ENCODE measurements around the gene C1QC.

The C1QC gene

DNA sequence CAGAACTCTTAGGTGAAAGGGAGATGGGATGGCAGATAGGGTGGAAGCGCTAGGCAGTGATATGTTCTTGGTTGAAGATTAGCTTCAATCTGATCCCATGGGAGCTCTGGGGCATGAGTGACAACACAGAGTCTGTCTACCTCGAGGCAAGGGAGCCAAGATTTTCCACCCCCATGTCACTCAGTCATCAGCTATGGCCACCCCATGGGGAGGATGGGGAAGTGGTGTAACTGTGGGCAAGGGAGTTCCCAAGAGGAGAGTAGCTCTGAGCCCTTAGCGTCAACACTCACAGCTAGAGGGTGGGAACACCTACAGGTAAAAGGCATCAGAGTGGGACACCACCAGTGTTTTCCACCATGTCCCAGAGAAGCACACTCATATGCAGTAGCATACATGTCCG, 37.3 kb upstream of the C1QC start:
- Histone ChIP-seq H3K4me3 (ENCODE audit: extremely low read depth, insufficient read depth, low read length, poor library complexity, severe bottlenecking) (no peak overlapping the region), H3K27ac (ENCODE audit: low read depth, low read length, severe bottlenecking) (no peak overlapping the region), H3K4me1 (ENCODE audit: control insufficient read depth, insufficient read depth, low read length, poor library complexity, severe bottlenecking) (no peaks in the 10 kb centered on the region), H3K9me3 (ENCODE audit: control insufficient read depth, low read length) (no peaks in the 10 kb centered on the region), H3K36me3 (ENCODE audit: control insufficient read depth, insufficient read depth, low read length) (no peaks in the 10 kb centered on the region)
- WGBS, 2 experiments (ENCODE audit: insufficient coverage in 2 of 2): 47 to 64% methylated on average over 2 to 3 of the region's 4 CpGs

DNA sequence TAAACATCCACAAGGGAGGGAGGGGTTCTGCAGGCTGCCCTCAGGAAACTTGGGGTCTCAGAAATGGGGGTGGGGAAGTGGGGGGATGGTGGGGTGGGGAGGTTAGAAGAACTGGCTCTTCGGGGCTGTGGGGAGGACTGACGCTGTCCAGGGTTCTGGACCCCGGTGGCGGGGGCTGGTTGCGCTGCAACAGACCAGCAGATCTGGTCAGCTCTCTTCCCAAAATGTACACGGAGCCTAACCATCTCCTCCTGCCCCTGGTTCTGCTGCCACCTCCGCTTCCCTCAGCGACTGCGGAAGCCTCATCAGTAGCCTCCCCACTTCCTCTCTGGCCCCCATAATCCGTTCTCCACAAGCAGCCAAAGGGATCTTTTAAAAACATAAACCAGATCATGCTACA, 36.3 kb upstream of the C1QC start:
- Histone ChIP-seq H3K4me1 (ENCODE audit: control insufficient read depth, insufficient read depth, low read length, poor library complexity, severe bottlenecking) (no peaks in the 10 kb centered on the region), H3K4me3 (ENCODE audit: extremely low read depth, insufficient read depth, low read length, poor library complexity, severe bottlenecking) (no peak overlapping the region), H3K27ac (ENCODE audit: low read depth, low read length, severe bottlenecking) (no peak overlapping the region), H3K36me3 (ENCODE audit: control insufficient read depth, insufficient read depth, low read length) (no peaks in the 10 kb centered on the region), H3K9me3 (ENCODE audit: control insufficient read depth, low read length) (no peaks in the 10 kb centered on the region)
- WGBS, 2 experiments (ENCODE audit: insufficient coverage in 2 of 2): 8 to 13% methylated on average over 5 to 9 of the region's 10 CpGs

DNA sequence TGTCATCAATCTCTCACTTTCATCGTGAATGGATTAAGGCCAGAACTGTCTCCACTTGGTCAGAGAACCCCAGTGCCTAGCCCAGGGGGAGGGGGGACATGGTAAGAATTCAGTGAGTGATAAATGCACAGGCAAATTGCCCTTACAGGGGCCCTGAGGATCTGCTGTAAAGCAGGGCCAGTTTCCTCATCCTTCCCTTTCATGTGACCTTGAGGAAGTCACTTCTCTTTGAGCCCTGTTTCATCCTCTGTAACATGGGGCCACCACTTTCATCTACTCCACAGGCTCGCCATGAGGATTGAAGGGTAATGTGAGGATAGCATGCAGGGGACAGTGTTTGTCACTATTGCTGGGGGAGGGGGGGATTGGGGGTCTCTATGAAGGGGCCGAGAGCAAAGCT, 35.1 kb upstream of the C1QC start:
- Histone ChIP-seq H3K36me3 (ENCODE audit: control insufficient read depth, insufficient read depth, low read length) (no peaks in the 10 kb centered on the region), H3K27ac (ENCODE audit: low read depth, low read length, severe bottlenecking) (no peak overlapping the region), H3K4me1 (ENCODE audit: control insufficient read depth, insufficient read depth, low read length, poor library complexity, severe bottlenecking) (no peaks in the 10 kb centered on the region), H3K4me3 (ENCODE audit: extremely low read depth, insufficient read depth, low read length, poor library complexity, severe bottlenecking) (no peak overlapping the region), H3K9me3 (ENCODE audit: control insufficient read depth, low read length) (no peaks in the 10 kb centered on the region)
- WGBS, 2 experiments (ENCODE audit: insufficient coverage in 2 of 2): 80% methylated on average over 1 of the region's 3 CpGs; no CpG with 5 or more reads in 1 of the 2 experiments

DNA sequence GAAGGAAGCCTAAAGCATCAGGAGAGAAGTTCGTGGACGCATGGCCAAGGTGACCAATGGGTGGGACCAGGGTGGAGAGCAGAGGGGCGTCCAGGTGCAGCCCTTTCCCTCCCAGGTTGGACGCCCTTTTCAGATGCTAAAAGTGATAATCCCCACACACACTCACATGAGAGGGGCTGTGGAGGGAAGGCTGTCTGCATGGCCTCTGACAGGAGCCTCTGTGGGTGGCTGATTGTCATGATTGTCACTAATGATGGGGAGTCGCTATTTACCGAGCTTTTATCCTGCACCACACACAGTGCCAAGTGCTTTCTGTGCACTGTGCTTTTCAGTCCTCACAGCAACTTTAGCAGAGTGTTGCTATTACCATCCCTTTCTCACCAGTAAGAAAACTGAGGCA, 34.1 kb upstream of the C1QC start:
- 0% methylated on average over 1 to 2 of the region's 6 CpGs for WGBS, 2 experiments (ENCODE audit: insufficient coverage in 2 of 2)

DNA sequence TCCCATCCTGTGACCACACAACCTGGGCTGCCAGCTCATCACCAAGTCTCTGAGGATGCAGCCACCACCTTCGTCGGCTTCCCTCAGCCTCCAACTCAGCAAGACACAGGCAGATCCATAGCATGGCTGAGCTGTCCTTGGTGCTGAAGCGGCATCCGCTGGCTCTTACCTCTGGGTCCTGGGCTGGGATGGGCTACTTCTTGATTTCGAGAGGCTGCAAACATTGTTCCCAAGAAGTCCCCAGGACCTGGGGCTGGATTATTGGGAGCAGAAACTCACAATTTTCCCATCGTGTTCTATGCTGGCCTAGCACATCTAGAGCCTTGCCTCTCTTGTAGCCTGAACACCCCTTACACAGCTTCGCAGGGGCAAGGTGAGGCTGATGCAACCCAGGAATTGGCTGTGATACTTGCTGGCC, 31.9 kb upstream of the C1QC start:
- Histone ChIP-seq H3K27ac (ENCODE audit: low read depth, low read length, severe bottlenecking) (no peak overlapping the region), H3K9me3 (ENCODE audit: control insufficient read depth, low read length) (no peaks in the 10 kb centered on the region), H3K4me1 (ENCODE audit: control insufficient read depth, insufficient read depth, low read length, poor library complexity, severe bottlenecking) (no peaks in the 10 kb centered on the region), H3K4me3 (ENCODE audit: extremely low read depth, insufficient read depth, low read length, poor library complexity, severe bottlenecking) (no peak overlapping the region), H3K36me3 (ENCODE audit: control insufficient read depth, insufficient read depth, low read length) (no peaks in the 10 kb centered on the region)
- 8 to 13% methylated on average over 6 of the region's 7 CpGs for WGBS, 2 experiments (ENCODE audit: insufficient coverage in 2 of 2)

More for the DNA sequence above, 34.1 kb upstream of the C1QC start:
- no peaks in the 10 kb centered on the region for H3K36me3 ChIP-seq (ENCODE audit: control insufficient read depth, insufficient read depth, low read length)
- H3K9me3 ChIP-seq (ENCODE audit: control insufficient read depth, low read length): no peaks in the 10 kb centered on the region
- H3K4me1 ChIP-seq (ENCODE audit: control insufficient read depth, insufficient read depth, low read length, poor library complexity, severe bottlenecking): no peaks in the 10 kb centered on the region
- H3K4me3 ChIP-seq (ENCODE audit: extremely low read depth, insufficient read depth, low read length, poor library complexity, severe bottlenecking): no peak overlapping the region
- no peak overlapping the region for H3K27ac ChIP-seq (ENCODE audit: low read depth, low read length, severe bottlenecking)

DNA sequence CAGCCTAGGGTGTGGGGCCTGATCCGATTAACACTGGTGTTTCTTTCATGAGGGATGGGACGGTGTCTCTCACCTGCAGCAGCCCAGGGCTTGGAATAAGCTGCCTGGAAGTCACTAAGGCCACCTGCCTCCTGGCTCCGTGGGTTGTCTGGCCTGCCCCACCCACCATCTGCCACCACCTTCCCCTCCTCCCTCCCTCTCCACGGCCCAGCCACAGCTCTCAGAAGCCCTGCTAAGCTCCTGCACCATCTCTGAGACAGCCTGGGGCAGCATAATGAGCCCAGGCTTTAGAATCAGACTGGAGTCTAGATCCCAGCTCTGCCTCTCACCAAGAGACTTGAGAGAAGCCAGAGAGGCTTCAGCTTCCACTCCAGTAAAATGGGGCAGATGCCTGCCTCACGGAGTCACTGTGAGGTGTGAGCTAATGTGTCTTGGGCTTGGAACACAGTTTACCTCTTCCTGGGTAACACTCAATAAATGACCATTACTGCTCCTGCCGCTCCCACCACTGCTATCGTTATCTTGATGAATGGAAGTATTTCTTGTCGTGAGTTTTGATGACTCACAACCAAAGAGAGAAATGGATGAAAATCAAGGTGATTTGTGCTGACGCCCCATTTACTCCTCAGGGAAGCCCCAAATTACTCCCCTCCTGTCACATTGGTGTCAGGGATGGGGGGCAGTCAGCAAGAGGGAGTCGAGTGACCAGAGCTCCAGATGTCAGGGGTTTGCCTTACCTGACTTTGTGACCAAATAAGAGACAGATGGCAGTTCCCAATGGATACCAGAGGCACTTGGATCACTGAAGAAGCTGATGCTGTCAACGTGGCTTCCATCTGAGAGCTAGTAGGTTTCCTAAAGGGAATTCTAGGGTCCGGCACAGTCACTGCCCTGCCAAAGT, 30.5 kb upstream of the C1QC start:
- Histone ChIP-seq H3K27ac (ENCODE audit: low read depth, low read length, severe bottlenecking) (no peak overlapping the region), H3K4me3 (ENCODE audit: extremely low read depth, insufficient read depth, low read length, poor library complexity, severe bottlenecking) (no peak overlapping the region), H3K4me1 (ENCODE audit: control insufficient read depth, insufficient read depth, low read length, poor library complexity, severe bottlenecking) (no peaks in the 10 kb centered on the region), H3K36me3 (ENCODE audit: control insufficient read depth, insufficient read depth, low read length) (no peaks in the 10 kb centered on the region), H3K9me3 (ENCODE audit: control insufficient read depth, low read length) (no peaks in the 10 kb centered on the region)
- 62 to 65% methylated on average over 5 to 6 of the region's 12 CpGs for WGBS, 2 experiments (ENCODE audit: insufficient coverage in 2 of 2)

DNA sequence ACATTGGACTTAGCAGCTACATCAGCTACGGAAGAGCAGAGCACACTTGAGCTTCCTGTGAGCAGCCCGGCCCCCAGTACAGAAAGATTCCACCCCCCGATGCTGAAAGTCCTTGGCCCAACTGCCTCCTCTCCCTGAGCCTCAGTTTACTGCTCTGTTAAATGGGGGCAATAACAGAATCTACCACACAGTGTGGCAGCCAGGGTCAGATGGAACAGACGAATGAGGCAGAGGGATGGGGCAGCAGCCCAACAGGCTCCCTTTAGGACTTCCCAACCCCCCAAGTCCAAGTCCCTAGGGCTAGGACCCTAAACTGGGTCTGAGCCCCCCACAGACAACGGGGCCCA, 29.9 kb upstream of the C1QC start:
- Histone ChIP-seq H3K4me3 (ENCODE audit: extremely low read depth, insufficient read depth, low read length, poor library complexity, severe bottlenecking) (no peak overlapping the region), H3K9me3 (ENCODE audit: control insufficient read depth, low read length) (no peaks in the 10 kb centered on the region), H3K27ac (ENCODE audit: low read depth, low read length, severe bottlenecking) (no peak overlapping the region), H3K4me1 (ENCODE audit: control insufficient read depth, insufficient read depth, low read length, poor library complexity, severe bottlenecking) (no peaks in the 10 kb centered on the region), H3K36me3 (ENCODE audit: control insufficient read depth, insufficient read depth, low read length) (no peaks in the 10 kb centered on the region)
- WGBS, 2 experiments (ENCODE audit: insufficient coverage in 2 of 2): 83 to 94% methylated on average over 5 of the region's 5 CpGs

DNA sequence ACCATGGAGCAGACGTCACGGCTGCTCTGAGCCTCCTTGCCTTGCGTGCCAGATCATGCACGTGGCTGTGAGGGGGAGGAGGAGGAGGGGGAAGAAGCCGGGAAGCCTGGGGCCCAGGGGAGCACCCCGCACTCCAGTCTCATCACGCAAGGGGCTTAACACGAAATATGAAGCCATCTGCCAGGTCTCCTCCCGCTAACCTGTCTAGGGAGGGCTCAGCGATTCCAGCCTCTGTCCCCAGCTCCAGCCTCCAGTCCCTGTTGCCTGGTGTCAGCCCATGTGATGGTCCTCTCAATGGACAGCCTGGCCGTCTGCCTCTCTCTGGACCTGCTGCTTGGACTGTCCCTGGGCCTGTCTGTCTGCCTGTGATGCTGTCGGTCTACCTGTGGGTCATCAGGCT, 29.5 kb upstream of the C1QC start:
- 72 to 75% methylated on average over 9 to 11 of the region's 12 CpGs for WGBS, 2 experiments (ENCODE audit: insufficient coverage in 2 of 2)
- no peak overlapping the region for H3K27ac ChIP-seq (ENCODE audit: low read depth, low read length, severe bottlenecking)
- H3K36me3 ChIP-seq (ENCODE audit: control insufficient read depth, insufficient read depth, low read length): no peaks in the 10 kb centered on the region
- H3K9me3 ChIP-seq (ENCODE audit: control insufficient read depth, low read length): no peaks in the 10 kb centered on the region
- H3K4me3 ChIP-seq (ENCODE audit: extremely low read depth, insufficient read depth, low read length, poor library complexity, severe bottlenecking): no peak overlapping the region
- H3K4me1 ChIP-seq (ENCODE audit: control insufficient read depth, insufficient read depth, low read length, poor library complexity, severe bottlenecking): no peaks in the 10 kb centered on the region

DNA sequence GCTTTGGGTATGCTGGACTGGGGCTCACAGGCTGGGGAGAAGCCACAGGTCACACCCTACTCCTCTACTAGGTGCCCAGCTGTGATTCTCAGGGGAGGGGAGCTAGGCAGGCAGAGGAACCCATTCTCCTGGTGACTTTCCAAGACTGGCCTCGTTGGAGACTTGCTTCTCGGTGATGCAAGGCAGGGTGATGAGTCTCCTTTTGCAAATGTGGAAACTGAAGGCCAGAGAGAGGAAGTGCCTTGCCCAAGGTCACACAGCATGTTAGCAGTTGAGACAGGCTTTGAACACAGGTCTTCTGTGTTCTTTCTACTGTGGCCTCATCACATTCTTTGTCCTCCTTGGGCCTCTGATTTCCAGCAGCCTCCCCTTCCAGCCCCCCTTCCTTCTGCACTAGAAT, 27.5 kb upstream of the C1QC start:
- Histone ChIP-seq H3K9me3 (ENCODE audit: control insufficient read depth, low read length) (no peaks in the 10 kb centered on the region), H3K4me1 (ENCODE audit: control insufficient read depth, insufficient read depth, low read length, poor library complexity, severe bottlenecking) (no peaks in the 10 kb centered on the region), H3K27ac (ENCODE audit: low read depth, low read length, severe bottlenecking) (no peak overlapping the region), H3K4me3 (ENCODE audit: extremely low read depth, insufficient read depth, low read length, poor library complexity, severe bottlenecking) (no peak overlapping the region), H3K36me3 (ENCODE audit: control insufficient read depth, insufficient read depth, low read length) (no peaks in the 10 kb centered on the region)
- WGBS, 2 experiments (ENCODE audit: insufficient coverage in 2 of 2): 61 to 97% methylated on average over 2 of the region's 2 CpGs

DNA sequence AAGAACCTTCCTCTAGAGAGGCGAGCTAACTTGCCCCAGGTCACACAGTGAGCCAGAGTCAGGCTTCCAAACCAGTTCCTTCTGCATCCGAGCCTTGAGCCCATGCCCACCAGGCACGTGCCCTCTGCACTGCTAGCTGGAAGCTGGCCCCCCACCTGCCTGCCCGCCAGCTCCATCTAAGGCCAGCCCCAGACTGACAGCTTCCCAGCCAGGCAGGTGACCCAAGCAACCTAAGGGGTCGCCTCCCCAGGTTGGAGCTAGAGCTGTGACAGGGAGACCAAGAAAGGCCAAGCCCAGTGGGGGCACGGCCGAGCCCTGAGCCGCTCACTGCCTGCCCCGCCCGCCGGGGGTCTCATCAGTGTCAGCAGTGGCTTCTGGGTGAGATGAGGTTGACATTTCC, 26.9 kb upstream of the C1QC start:
- H3K4me3 ChIP-seq (ENCODE audit: extremely low read depth, insufficient read depth, low read length, poor library complexity, severe bottlenecking): no peak overlapping the region
- WGBS, 2 experiments (ENCODE audit: insufficient coverage in 2 of 2): 85 to 88% methylated on average over 8 to 11 of the region's 11 CpGs
- H3K36me3 ChIP-seq (ENCODE audit: control insufficient read depth, insufficient read depth, low read length): no peaks in the 10 kb centered on the region
- H3K27ac ChIP-seq (ENCODE audit: low read depth, low read length, severe bottlenecking): no peak overlapping the region
- H3K9me3 ChIP-seq (ENCODE audit: control insufficient read depth, low read length): no peaks in the 10 kb centered on the region
- H3K4me1 ChIP-seq (ENCODE audit: control insufficient read depth, insufficient read depth, low read length, poor library complexity, severe bottlenecking): no peaks in the 10 kb centered on the region

DNA sequence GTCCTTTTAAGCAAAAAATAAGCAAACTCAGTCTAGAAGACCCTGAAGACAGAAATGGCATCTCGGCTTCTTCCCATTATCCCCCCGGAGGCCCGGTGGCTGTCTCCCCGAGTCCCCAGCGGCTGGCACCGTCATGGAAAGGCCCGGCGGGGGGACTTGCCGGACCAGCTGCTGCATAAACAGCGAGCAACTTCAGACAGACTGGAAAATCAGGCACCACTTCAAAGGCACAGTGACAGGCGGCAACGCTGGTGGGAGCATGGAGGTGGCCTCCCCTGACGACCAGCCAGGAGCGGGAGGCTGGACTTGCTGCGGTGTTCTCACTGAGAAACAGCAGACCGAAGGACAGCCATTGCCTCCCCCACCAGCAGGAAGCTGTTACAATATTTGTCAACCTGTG, 25.4 kb upstream of the C1QC start:
- WGBS, 2 experiments (ENCODE audit: insufficient coverage in 2 of 2): 53 to 64% methylated on average over 16 of the region's 16 CpGs
- Histone ChIP-seq H3K27ac (ENCODE audit: low read depth, low read length, severe bottlenecking) (no peak overlapping the region), H3K4me1 (ENCODE audit: control insufficient read depth, insufficient read depth, low read length, poor library complexity, severe bottlenecking) (no peaks in the 10 kb centered on the region), H3K36me3 (ENCODE audit: control insufficient read depth, insufficient read depth, low read length) (no peaks in the 10 kb centered on the region), H3K4me3 (ENCODE audit: extremely low read depth, insufficient read depth, low read length, poor library complexity, severe bottlenecking) (no peak overlapping the region), H3K9me3 (ENCODE audit: control insufficient read depth, low read length) (no peaks in the 10 kb centered on the region)

Data from mesodermal cell (in vitro differentiated cells).